Kidney glomerular epithelial cell (primary cell): Measurements from ENCODE around the gene KCNK6.

Experiments
- DNase-seq: peaks from one replicate; lab custom pipeline; 2025; lab: John Stamatoyannopoulos, UW

KCNK6 gene

DNA sequence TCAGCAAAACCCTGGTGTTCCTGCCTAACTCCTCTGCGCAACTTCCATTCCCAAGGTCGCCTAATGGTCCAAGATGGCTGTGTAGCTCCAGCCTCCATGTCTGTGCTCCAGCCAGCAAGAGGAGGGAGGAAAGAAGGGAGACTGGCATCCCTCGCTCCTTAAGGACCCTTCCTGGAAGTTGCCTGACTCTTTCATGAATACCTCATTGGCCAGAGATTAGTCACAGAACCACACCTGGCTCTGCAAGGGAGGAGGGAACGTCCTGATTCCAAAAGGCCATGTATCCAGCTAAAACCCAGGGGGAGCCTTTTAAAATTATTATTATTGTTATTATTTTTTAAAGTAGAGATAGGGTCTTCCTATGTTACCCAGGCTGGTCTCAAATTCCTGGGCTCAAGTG is 4.8 kb downstream of the KCNK6 start:
- no peak for DNase-seq

GRCh38 chr19:38326591-38326990 is 6.9 kb downstream of the KCNK6 start:
- DNase-seq: no peak

DNA sequence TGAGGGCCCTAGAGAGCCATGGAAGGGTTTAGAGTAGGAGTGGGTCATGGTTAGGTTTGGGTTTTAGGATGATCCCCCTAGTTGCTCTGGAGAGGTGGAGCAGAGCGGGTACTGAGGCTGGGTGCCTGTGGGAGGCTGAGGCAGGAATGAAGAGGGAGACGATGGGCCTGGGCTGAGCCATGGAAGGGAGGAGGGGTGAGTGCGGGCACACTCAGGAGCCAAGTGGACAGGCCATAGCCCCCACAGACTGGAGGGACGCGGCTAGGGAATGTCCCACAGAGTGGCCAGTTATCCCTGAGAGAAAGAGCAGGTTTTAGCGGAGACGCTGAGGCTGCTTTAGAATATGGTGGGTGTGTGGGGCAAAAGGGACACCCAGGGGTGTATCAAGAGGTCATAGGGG is 10.0 kb downstream of the KCNK6 start:
- DNase-seq: no peak

DNA sequence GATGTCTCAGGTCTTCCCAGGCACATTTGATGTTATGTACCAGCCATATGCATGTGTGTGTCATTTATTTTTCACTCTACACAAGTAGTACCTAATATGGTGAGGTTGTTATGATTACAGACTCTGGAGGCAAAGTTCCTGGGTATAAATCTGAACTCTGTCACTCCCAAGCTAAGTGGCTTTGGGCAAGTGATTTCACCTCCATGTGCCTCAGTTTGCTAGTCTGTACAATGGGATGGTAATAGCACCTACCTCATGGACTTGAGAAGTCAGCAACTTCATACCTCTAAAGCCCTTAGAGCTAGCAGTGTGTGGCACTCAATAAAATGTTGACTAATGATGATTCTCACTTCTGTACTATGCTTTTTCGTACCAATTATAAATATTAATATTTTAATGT is 12.1 kb downstream of the KCNK6 start:
- no peak for DNase-seq

DNA sequence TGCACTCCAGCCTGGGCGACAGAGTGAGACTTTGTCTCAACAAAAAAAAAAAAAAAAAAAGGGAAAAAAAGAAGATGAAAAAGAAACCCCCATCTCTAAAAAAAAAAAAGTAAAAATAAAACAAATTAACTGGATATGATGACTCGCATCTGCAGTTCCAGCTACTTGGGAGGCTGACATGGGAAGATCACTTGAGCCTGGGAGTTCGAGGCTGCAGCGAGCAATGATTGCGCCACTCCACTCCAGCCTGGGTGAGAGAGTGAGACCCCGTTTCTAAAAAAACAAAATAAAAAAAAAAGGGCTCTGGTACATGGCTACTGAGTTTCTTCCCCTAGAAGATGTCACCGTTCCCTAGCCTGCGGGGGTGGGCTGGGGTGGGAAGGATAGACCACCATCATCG is 13.6 kb downstream of the KCNK6 start:
- DNase-seq: no peak

DNA sequence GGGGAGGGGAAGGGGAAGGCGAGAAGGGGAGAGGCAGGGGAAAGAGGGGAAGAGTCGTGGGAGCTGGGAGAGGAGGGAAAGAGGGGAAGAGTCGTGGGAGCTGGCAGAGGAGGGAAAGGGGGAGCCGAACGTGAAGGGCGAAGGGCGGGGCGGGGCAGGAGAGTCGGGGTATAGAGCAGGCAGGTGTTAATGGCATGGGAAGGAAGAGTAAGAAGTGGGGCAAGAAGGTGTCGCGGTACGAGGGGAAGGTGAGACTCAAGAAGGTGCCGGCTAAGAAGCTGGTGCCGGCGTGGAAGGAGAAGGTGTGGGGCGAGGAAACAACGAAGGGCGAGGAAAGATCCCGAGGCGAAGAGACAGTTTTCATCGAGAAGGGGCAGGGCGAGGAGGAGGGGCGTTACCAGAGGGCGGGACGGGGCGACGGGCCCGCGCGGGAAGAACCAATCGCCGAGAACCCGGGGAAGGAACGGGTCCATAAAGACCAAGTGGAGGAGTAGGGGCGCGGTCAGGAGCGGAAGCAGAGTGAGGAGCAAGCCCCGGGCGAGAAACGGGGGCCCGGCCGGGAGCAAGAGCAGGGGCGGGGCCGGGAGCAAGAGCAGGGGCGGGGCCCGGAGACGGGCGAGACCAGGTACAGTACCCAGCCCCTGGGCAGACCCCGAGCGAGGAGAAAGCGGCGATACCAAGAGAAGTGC is 16.4 kb downstream of the KCNK6 start:
- DNase-seq: peak; percentile 91

DNA sequence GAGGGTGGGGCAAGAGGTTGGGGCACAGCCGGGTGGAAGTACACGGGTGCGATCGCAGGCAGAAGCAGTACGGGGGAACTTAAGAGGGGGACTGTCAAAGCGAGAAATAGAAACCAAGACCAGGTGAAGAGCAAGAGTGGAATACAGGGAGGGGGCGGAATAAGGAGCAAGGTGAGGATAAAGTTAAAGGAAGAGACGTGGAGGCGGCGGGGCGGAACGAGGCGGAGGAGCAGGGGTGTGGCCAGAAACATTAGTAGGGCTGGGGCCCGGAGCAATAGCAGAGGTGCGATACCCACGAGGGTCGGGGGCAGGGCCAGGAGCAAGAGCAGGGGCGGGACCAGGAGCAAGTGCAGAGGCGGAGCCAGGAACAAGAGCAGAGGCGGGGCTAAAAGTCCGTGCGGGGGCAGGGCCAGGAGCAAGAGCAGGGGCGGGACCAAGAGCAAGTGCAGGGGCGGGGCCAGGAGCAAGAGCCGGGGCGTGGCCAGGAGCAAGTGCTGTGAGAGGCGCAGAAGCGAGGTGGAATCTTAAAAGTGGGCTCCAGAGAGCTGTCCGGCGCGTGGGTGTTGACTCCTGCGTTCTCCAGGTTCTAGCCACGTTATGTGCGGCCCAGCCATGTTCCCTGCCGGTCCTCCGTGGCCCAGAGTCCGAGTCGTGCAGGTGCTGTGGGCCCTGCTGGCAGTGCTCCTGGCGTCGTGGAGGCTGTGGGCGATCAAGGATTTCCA is 17.2 kb downstream of the KCNK6 start:
- DNase-seq: peak; percentile 91

GRCh38 chr19:38337360-38337653 is 17.7 kb downstream of the KCNK6 start:
- DNase-seq: no peak

GRCh38 chr19:38339011-38339410 is 19.4 kb downstream of the KCNK6 start:
- DNase-seq: peak; percentile 7

GRCh38 chr19:38340927-38341326 is 21.3 kb downstream of the KCNK6 start:
- no peak for DNase-seq

GRCh38 chr19:38346837-38347236 is 27.2 kb downstream of the KCNK6 start:
- no peak for DNase-seq

DNA sequence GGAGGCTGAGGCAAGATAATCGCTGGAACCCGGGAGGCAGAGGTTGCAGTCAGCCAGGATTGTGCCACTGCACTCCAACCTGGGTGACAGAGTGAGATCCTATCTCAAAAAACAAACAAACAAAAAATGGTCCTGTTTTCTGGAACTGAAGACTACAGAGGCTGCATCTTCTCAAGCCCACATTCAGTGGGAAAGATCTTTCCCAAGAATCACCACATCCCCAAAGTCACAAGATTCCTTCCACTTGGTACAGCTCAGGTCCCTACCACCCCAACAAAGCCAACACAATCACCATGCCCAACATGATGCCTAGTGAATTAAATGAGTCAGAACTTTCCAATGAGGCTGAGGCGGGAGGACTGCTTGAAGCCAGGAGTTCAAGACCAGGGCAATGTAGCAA is 31.2 kb downstream of the KCNK6 start:
- DNase-seq: no peak

DNA sequence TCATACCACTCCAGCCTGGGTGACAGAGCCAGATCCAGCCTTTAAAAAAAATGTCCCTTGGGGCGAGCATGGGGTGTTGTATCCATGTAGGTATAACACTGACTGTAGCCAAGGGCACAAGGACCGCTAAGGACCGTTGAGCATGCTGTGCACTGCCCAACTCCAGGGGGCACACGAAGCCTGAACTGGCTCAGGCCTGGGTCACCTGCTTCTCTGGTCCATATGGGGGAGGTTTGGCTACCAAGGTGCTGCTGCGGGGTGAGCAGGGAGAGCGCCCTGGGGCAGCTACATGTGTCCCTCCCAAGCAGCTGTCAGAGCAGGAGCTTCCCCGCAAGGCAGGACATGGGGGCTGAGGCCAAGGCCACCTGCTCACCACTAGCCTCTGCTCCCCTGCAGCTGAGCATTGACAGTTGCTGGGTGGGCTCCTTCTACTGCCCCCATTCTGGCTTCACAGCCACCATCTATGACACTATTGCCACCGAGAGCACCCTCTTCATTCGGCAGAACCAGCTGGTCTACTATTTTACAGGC is 32.3 kb downstream of the KCNK6 start:
- DNase-seq: no peak

DNA sequence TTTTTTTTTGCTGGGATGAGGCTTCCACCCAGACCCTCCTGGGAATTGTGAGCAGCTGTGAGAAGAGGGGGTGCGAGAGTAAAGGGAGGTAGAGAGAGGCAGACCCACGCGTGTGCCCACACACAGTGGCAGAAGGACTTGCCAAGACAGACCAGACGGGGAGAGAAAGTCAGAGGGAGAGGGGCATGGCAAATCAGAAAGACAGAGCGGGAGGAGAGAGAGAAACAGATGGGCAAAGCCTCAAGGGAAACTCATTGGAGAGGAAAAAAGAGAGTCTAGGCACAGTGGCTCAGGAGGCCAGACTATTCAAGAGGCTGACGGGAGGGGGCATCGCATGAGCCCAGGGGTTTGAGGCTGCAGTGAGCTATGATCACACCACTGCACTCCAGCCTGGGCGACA is 33.0 kb downstream of the KCNK6 start:
- DNase-seq: no peak

GRCh38 chr19:38355728-38356725 is 36.4 kb downstream of the KCNK6 start:
- no peak for DNase-seq

DNA sequence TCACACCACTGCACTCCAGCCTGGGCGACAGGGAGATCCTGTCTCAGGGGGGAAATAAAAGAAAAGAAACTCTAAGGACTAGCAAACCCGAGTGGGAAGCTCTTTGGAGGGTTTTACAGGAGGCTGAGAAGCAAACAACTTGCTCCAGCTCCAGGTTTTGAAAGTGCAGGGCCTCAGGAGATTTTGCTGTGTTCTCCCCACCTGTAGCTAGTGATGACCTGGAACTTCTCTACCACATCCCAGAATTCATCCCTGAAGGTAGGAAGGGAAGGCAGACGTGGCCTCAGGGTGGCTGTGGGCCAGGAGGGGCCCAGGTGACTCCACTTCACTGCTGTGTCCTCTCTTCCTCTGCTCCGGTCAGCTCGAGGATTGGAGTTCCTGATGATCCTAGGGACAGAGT is 38.4 kb downstream of the KCNK6 start:
- no peak for DNase-seq

- DNase-seq: no peak
These were observed 39.8 kb downstream of the KCNK6 start for GRCh38 chr19:38359242-38360021.

DNA sequence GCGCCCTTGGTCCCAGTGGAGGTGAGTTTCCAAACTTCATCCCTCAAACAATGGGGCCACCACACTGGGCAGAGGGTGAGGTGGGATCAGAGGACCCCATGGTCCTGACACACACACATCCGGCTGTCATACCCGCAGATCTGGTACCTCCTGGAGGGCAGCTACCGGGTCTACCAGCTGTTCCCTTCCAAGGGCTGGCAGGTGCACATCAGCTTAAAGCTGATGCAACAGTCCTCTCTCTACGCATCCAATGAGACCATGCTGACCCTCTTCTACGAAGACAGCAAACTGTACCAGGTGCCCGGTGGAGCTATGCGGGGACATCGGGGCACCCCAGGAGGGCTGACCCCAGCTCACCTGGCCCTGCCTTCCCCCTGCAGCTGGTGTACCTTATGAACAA is 40.7 kb downstream of the KCNK6 start:
- no peak for DNase-seq

- DNase-seq: no peak
These were observed 41.4 kb downstream of the KCNK6 start for GRCh38 chr19:38360839-38361631.

DNA sequence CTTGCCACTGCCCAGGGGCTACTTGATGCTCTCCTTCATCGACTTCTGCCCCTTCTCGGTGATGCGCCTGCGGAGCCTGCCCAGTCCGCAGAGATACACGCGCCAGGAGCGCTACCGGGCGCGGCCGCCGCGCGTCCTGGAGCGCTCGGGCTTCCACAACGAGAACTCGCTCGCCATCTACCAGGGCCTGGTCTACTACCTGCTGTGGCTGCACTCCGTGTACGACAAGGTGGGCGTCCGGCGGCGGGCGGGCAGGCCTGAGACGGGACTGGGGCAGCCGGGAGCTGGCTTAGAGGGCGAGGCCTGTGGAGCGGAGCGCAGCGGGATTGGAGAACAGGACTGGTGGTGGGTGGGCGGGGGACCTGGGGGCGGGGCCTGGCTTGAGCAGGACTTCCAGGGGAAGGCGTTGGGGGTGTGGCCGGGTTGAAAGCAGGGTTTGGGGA is 42.0 kb downstream of the KCNK6 start:
- DNase-seq: peak; percentile 68
